ENCODE results near the gene ACP1.

ACP1 gene

GRCh38 chr2:264493-265468 is at the start of gene ACP1:
Gene ACP1 (plus strand): TSS chr2:264947. CDS start chr2:264965, 18 bp downstream.
- peak; percentile 92 to 97 for DNase-seq

GRCh38 chr2:216068-216467 is 48.7 kb upstream of the ACP1 start:
- DNase-seq, result no peak

GRCh38 chr2:223451-223850 is 41.3 kb upstream of the ACP1 start:
- DNase-seq, result no peak

GRCh38 chr2:223971-224760 is 40.6 kb upstream of the ACP1 start:
- no peak for DNase-seq

GRCh38 chr2:228115-228514 is 36.6 kb upstream of the ACP1 start:
- DNase-seq, result no peak

GRCh38 chr2:228518-229278 is 36.0 kb upstream of the ACP1 start:
- DNase-seq, result no peak

- no peak for DNase-seq
Measured at GRCh38 chr2:231521-232185, 33.1 kb upstream of the ACP1 start.

GRCh38 chr2:233030-233429 is 31.7 kb upstream of the ACP1 start:
- DNase-seq, result no peak

GRCh38 chr2:234421-234820 is 30.3 kb upstream of the ACP1 start:
- DNase-seq, result no peak

- no peak for DNase-seq
Measured at GRCh38 chr2:236993-237539, 27.7 kb upstream of the ACP1 start.

- DNase-seq, result no peak
Measured at GRCh38 chr2:237878-238277, 26.9 kb upstream of the ACP1 start.

- DNase-seq, result no peak
Measured at GRCh38 chr2:238431-238830, 26.3 kb upstream of the ACP1 start.

- no peak for DNase-seq
Measured at GRCh38 chr2:238869-239268, 25.9 kb upstream of the ACP1 start.

GRCh38 chr2:244547-244946 is 20.2 kb upstream of the ACP1 start:
- no peak for DNase-seq

- DNase-seq, result peak; percentile 23 to 44
Measured at GRCh38 chr2:246489-247144, 18.1 kb upstream of the ACP1 start.

- DNase-seq, result no peak
Measured at GRCh38 chr2:248724-249123, 16.0 kb upstream of the ACP1 start.

GRCh38 chr2:249538-250042 is 15.2 kb upstream of the ACP1 start:
- DNase-seq, result no peak

GRCh38 chr2:252001-252602 is 12.6 kb upstream of the ACP1 start:
- no peak for DNase-seq

GRCh38 chr2:253202-253638 is 11.5 kb upstream of the ACP1 start:
- no peak for DNase-seq

GRCh38 chr2:254241-254640 is 10.5 kb upstream of the ACP1 start:
- DNase-seq, result no peak

GRCh38 chr2:255195-255594 is 9.6 kb upstream of the ACP1 start:
- DNase-seq, result no peak

Measured in SHP77 (cell line).